ENCODE measurements around the gene SIK3. TPM values are rescaled to one million over a fixed set of nuclear protein-coding genes. Genes with fewer than 3 reads are reported as not detected.
A peak's percentile ranks its signal among the peaks of the same experiment; 100 is the strongest.

SIK3 gene
- total RNA-seq, 2 donors from 2014 or later: 88.7 to 111 TPM

- Mint-ChIP-seq H3K4me1 (ENCODE audit: low read depth in 2 of 2) (peaks cover 12 to 20% of the 10 kb centered on the region in 2 donors), H3K9me3 (no peaks in the 10 kb centered on the region), H3K36me3 (peaks cover 6% of the 10 kb centered on the region), H3K27ac (no peak overlapping the region), H3K4me3 (no peak overlapping the region), H3K27me3 (no peaks in the 10 kb centered on the region)
- DNase-seq (ENCODE audit: low spot score): no peak
- no peak for ATAC-seq
Observed at GRCh38 chr11:116916886-116917285, 181.3 kb downstream of the SIK3 start.

GRCh38 chr11:116916052-116916451 is 182.2 kb downstream of the SIK3 start:
- H3K4me3 Mint-ChIP-seq: no peak overlapping the region
- peaks cover 12 to 20% of the 10 kb centered on the region in 2 donors for H3K4me1 Mint-ChIP-seq (ENCODE audit: low read depth in 2 of 2)
- H3K27ac Mint-ChIP-seq: no peak overlapping the region
- H3K27me3 Mint-ChIP-seq: no peaks in the 10 kb centered on the region
- DNase-seq (ENCODE audit: low spot score): no peak
- peaks cover 6% of the 10 kb centered on the region for H3K36me3 Mint-ChIP-seq
- ATAC-seq: no peak
- H3K9me3 Mint-ChIP-seq: no peaks in the 10 kb centered on the region

GRCh38 chr11:116913000-116913399 is 185.2 kb downstream of the SIK3 start:
- H3K27ac Mint-ChIP-seq: no peak overlapping the region
- DNase-seq (ENCODE audit: low spot score): no peak
- no peak for ATAC-seq
- H3K9me3 Mint-ChIP-seq: no peaks in the 10 kb centered on the region
- no peaks in the 10 kb centered on the region for H3K27me3 Mint-ChIP-seq
- H3K36me3 Mint-ChIP-seq: no peaks in the 10 kb centered on the region
- peaks cover 20 to 25% of the 10 kb centered on the region in 2 donors for H3K4me1 Mint-ChIP-seq (ENCODE audit: low read depth in 2 of 2)
- no peak overlapping the region for H3K4me3 Mint-ChIP-seq

GRCh38 chr11:116911976-116912734 is 186.1 kb downstream of the SIK3 start:
- DNase-seq (ENCODE audit: low spot score): no peak
- Mint-ChIP-seq H3K9me3 (no peaks in the 10 kb centered on the region), H3K27me3 (no peaks in the 10 kb centered on the region), H3K4me3 (no peak overlapping the region), H3K27ac (no peak overlapping the region), H3K4me1 (ENCODE audit: low read depth in 2 of 2) (peaks cover 19 to 27% of the 10 kb centered on the region in 2 donors), H3K36me3 (no peaks in the 10 kb centered on the region)
- ATAC-seq: no peak

GRCh38 chr11:116910847-116911246 is 187.4 kb downstream of the SIK3 start:
- Mint-ChIP-seq H3K4me1 (ENCODE audit: low read depth in 2 of 2) (peaks cover 19 to 35% of the 10 kb centered on the region in 2 donors), H3K27me3 (no peaks in the 10 kb centered on the region), H3K9me3 (no peaks in the 10 kb centered on the region), H3K4me3 (no peak overlapping the region), H3K27ac (no peak overlapping the region), H3K36me3 (peaks cover 3% of the 10 kb centered on the region)
- DNase-seq (ENCODE audit: low spot score) (no peak), ATAC-seq (no peak)

- no peaks in the 10 kb centered on the region for H3K27me3 Mint-ChIP-seq
- H3K4me3 Mint-ChIP-seq: no peak overlapping the region
- H3K27ac Mint-ChIP-seq: no peak overlapping the region
- H3K9me3 Mint-ChIP-seq: no peaks in the 10 kb centered on the region
- ATAC-seq: no peak
- H3K36me3 Mint-ChIP-seq: peaks cover 5% of the 10 kb centered on the region
- peaks cover 19 to 36% of the 10 kb centered on the region in 2 donors for H3K4me1 Mint-ChIP-seq (ENCODE audit: low read depth in 2 of 2)
- no peak for DNase-seq (ENCODE audit: low spot score)
Observed at GRCh38 chr11:116910378-116910777, 187.8 kb downstream of the SIK3 start.

GRCh38 chr11:116909245-116909644 is 189.0 kb downstream of the SIK3 start:
- no peaks in the 10 kb centered on the region for H3K27me3 Mint-ChIP-seq
- ATAC-seq (peak in 1 of 2 donors; percentile 36), DNase-seq (ENCODE audit: low spot score) (no peak)
- H3K36me3 Mint-ChIP-seq: peaks cover 5% of the 10 kb centered on the region
- H3K27ac Mint-ChIP-seq: peak overlapping the region; percentile 10 to 42
- H3K4me1 Mint-ChIP-seq (ENCODE audit: low read depth in 2 of 2): peaks cover 19 to 36% of the 10 kb centered on the region in 2 donors
- no peaks in the 10 kb centered on the region for H3K9me3 Mint-ChIP-seq
- H3K4me3 Mint-ChIP-seq: peak overlapping the region; percentile 36

- H3K4me1 Mint-ChIP-seq (ENCODE audit: low read depth in 2 of 2): peaks cover 27 to 45% of the 10 kb centered on the region in 2 donors
- no peak for ATAC-seq
- H3K36me3 Mint-ChIP-seq: peaks cover 9% of the 10 kb centered on the region
- no peak for DNase-seq (ENCODE audit: low spot score)
- no peak overlapping the region for H3K27ac Mint-ChIP-seq
- no peak overlapping the region for H3K4me3 Mint-ChIP-seq
- H3K9me3 Mint-ChIP-seq: no peaks in the 10 kb centered on the region
- H3K27me3 Mint-ChIP-seq: no peaks in the 10 kb centered on the region
Observed at GRCh38 chr11:116906479-116906878, 191.7 kb downstream of the SIK3 start.

GRCh38 chr11:116903090-116903489 is 195.1 kb downstream of the SIK3 start:
- H3K4me1 Mint-ChIP-seq (ENCODE audit: low read depth in 2 of 2): peaks cover 17 to 30% of the 10 kb centered on the region in 2 donors
- DNase-seq (ENCODE audit: low spot score): no peak
- no peak for ATAC-seq
- H3K27me3 Mint-ChIP-seq: no peaks in the 10 kb centered on the region
- no peak overlapping the region for H3K27ac Mint-ChIP-seq
- H3K9me3 Mint-ChIP-seq: no peaks in the 10 kb centered on the region
- H3K36me3 Mint-ChIP-seq: peaks cover 21% of the 10 kb centered on the region
- H3K4me3 Mint-ChIP-seq: no peak overlapping the region

GRCh38 chr11:116901964-116902688 is 196.1 kb downstream of the SIK3 start:
- H3K4me1 Mint-ChIP-seq (ENCODE audit: low read depth in 2 of 2): peaks cover 14 to 27% of the 10 kb centered on the region in 2 donors

GRCh38 chr11:116901211-116901610 is 197.0 kb downstream of the SIK3 start:
- H3K4me3 Mint-ChIP-seq: no peak overlapping the region
- no peaks in the 10 kb centered on the region for H3K9me3 Mint-ChIP-seq
- peaks cover 14 to 22% of the 10 kb centered on the region in 2 donors for H3K4me1 Mint-ChIP-seq (ENCODE audit: low read depth in 2 of 2)
- H3K36me3 Mint-ChIP-seq: peaks cover 21% of the 10 kb centered on the region
- no peak overlapping the region for H3K27ac Mint-ChIP-seq
- ATAC-seq: no peak
- H3K27me3 Mint-ChIP-seq: no peaks in the 10 kb centered on the region
- DNase-seq (ENCODE audit: low spot score): no peak

More at GRCh38 chr11:116901964-116902688, 196.1 kb downstream of the SIK3 start:
- no peak for DNase-seq (ENCODE audit: low spot score)
- H3K27me3 Mint-ChIP-seq: no peaks in the 10 kb centered on the region
- H3K9me3 Mint-ChIP-seq: no peaks in the 10 kb centered on the region
- no peak overlapping the region for H3K27ac Mint-ChIP-seq
- H3K4me3 Mint-ChIP-seq: no peak overlapping the region
- no peak for ATAC-seq
- peaks cover 21% of the 10 kb centered on the region for H3K36me3 Mint-ChIP-seq

GRCh38 chr11:116896211-116896610 is 202.0 kb downstream of the SIK3 start:
- H3K36me3 Mint-ChIP-seq: peaks cover 34% of the 10 kb centered on the region
- no peak for DNase-seq (ENCODE audit: low spot score)

GRCh38 chr11:116895048-116895757 is 203.0 kb downstream of the SIK3 start:
- peaks cover 29% of the 10 kb centered on the region for H3K36me3 Mint-ChIP-seq
- no peak for DNase-seq (ENCODE audit: low spot score)
- H3K27ac Mint-ChIP-seq: peak overlapping the region; percentile 6 to 7

More at GRCh38 chr11:116896211-116896610, 202.0 kb downstream of the SIK3 start:
- H3K4me1 Mint-ChIP-seq (ENCODE audit: low read depth in 2 of 2): peaks cover 12 to 18% of the 10 kb centered on the region in 2 donors
- ATAC-seq: no peak
- H3K9me3 Mint-ChIP-seq: no peaks in the 10 kb centered on the region
- no peaks in the 10 kb centered on the region for H3K27me3 Mint-ChIP-seq
- H3K27ac Mint-ChIP-seq: no peak overlapping the region
- no peak overlapping the region for H3K4me3 Mint-ChIP-seq

More at GRCh38 chr11:116895048-116895757, 203.0 kb downstream of the SIK3 start:
- no peaks in the 10 kb centered on the region for H3K9me3 Mint-ChIP-seq
- no peak overlapping the region for H3K4me3 Mint-ChIP-seq
- H3K4me1 Mint-ChIP-seq (ENCODE audit: low read depth in 2 of 2): peaks cover 14 to 20% of the 10 kb centered on the region in 2 donors
- ATAC-seq: no peak
- H3K27me3 Mint-ChIP-seq: no peaks in the 10 kb centered on the region

All from natural killer cell treated with Interleukin-12 subunit alpha and Interleukin-12 subunit beta and Interleukin-15 and Interleukin-18, amount 100 ng/mL, for 72 hours (primary cell).